ENCODE measurements around the gene AHDC1. TPM values are rescaled to one million over a fixed set of nuclear protein-coding genes. Genes with fewer than 3 reads are reported as not detected.

AHDC1 gene
- total and polyA plus RNA-seq, 2 experiments from 2014 or later: 13.3 to 14.4 TPM

- peaks cover 10% of the 10 kb centered on the region for H3K27me3 ChIP-seq
- no peaks in the 10 kb centered on the region for H3K9me3 ChIP-seq (ENCODE audit: low read depth)
- no peaks in the 10 kb centered on the region for H3K79me2 ChIP-seq
- H2AFZ ChIP-seq: no peak overlapping the region
- TF ChIP-seq CTCF (IDR thresholded peaks at IDR 0.05; ENCODE audit: poor library complexity): no peak
- no peak for TF ChIP-seq EZH2 (IDR thresholded peaks at IDR 0.05; ENCODE audit: borderline replicate concordance)
- TF ChIP-seq EZH2phosphoT487 (IDR thresholded peaks at IDR 0.05; ENCODE audit: low read depth, severe bottlenecking, unreplicated experiment): no peak
- DNase-seq (ENCODE audit: low spot score): no peak
- H3K4me2 ChIP-seq: no peak overlapping the region
- H3K27ac ChIP-seq: no peak overlapping the region
- no peaks in the 10 kb centered on the region for H3K9me2 ChIP-seq (replicated peaks; ENCODE audit: insufficient read depth)
- H3K4me3 ChIP-seq: no peak overlapping the region
- 95% methylated on average over 2 of the region's 2 CpGs for WGBS (ENCODE audit: low lambda C conversion rate, missing lambda C conversion rate)
- H3K36me3 ChIP-seq (replicated peaks; ENCODE audit: insufficient read depth, low read depth): no peaks in the 10 kb centered on the region
- H3K4me1 ChIP-seq (ENCODE audit: insufficient read depth): no peaks in the 10 kb centered on the region
- H4K20me1 ChIP-seq (ENCODE audit: insufficient read depth, poor library complexity, severe bottlenecking): no peaks in the 10 kb centered on the region
Measured at GRCh38 chr1:27638805-27639204, 34.9 kb upstream of the AHDC1 start.

- no peaks in the 10 kb centered on the region for H3K9me2 ChIP-seq (replicated peaks; ENCODE audit: insufficient read depth)
- no peak overlapping the region for H2AFZ ChIP-seq
Measured at GRCh38 chr1:27638047-27638734, 34.2 kb upstream of the AHDC1 start.

DNA sequence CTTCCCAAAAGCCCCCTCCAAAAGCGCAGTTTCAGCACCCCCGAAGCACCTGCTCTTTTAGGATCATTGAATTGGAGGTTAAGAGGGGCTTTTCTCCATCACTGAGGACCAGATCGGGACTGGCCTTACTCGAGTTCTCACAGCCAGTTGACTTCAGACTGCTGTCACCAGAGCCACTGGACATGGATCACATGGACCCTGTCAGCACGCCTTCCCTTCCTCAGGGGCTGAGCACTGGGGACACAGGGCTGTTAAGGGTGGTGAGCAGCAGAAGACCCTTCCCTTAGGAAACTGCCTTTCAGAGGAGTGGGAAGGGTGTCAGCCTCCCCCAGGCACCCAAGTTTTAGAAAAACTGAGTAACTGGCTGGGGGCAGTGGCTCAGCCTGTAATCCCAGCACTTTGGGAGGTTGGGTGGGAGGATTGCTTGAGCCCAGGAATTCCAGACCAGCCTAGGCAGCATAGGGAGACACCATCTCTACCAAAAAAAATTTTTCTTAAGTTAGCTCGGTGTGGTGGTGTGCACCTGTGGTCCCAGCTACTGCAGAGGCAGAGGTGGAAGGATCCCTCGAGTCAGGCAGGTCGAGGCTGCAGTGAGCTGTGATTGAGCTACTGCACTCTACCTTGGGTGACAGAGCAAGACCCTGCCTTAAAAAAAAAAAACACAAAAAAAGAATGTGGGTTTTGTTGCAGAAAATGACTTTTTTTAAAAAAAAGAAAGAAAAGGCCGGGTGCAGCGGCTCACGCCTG, 31.6 kb upstream of the AHDC1 start:
- no peak for DNase-seq (ENCODE audit: low spot score)
- H3K9me2 ChIP-seq (replicated peaks; ENCODE audit: insufficient read depth): no peaks in the 10 kb centered on the region
- no peaks in the 10 kb centered on the region for H3K4me1 ChIP-seq (ENCODE audit: insufficient read depth)
- whole genome bisulfite sequencing (ENCODE audit: low lambda C conversion rate, missing lambda C conversion rate): 90% methylated on average over 11 of the region's 11 CpGs
- peaks cover 20% of the 10 kb centered on the region for H3K27me3 ChIP-seq
- H3K36me3 ChIP-seq (replicated peaks; ENCODE audit: insufficient read depth, low read depth): no peaks in the 10 kb centered on the region
- no peak for TF ChIP-seq EZH2 (IDR thresholded peaks at IDR 0.05; ENCODE audit: borderline replicate concordance)
- TF ChIP-seq EZH2phosphoT487 (IDR thresholded peaks at IDR 0.05; ENCODE audit: low read depth, severe bottlenecking, unreplicated experiment): no peak
- TF ChIP-seq CTCF (IDR thresholded peaks at IDR 0.05; ENCODE audit: poor library complexity): no peak
- H3K4me3 ChIP-seq: no peak overlapping the region
- H3K9me3 ChIP-seq (ENCODE audit: low read depth): no peaks in the 10 kb centered on the region
- H2AFZ ChIP-seq: no peak overlapping the region
- H3K27ac ChIP-seq: no peak overlapping the region
- H3K79me2 ChIP-seq: no peaks in the 10 kb centered on the region
- no peaks in the 10 kb centered on the region for H4K20me1 ChIP-seq (ENCODE audit: insufficient read depth, poor library complexity, severe bottlenecking)
- no peak overlapping the region for H3K4me2 ChIP-seq

More at GRCh38 chr1:27638047-27638734, 34.2 kb upstream of the AHDC1 start:
- Histone ChIP-seq H3K9me3 (ENCODE audit: low read depth) (no peaks in the 10 kb centered on the region), H3K79me2 (no peaks in the 10 kb centered on the region), H3K27me3 (peaks cover 16% of the 10 kb centered on the region), H3K4me3 (no peak overlapping the region), H3K36me3 (replicated peaks; ENCODE audit: insufficient read depth, low read depth) (no peaks in the 10 kb centered on the region), H3K4me2 (no peak overlapping the region), H4K20me1 (ENCODE audit: insufficient read depth, poor library complexity, severe bottlenecking) (no peaks in the 10 kb centered on the region), H3K27ac (no peak overlapping the region), H3K4me1 (ENCODE audit: insufficient read depth) (no peaks in the 10 kb centered on the region)
- WGBS (ENCODE audit: low lambda C conversion rate, missing lambda C conversion rate): 88% methylated on average over 5 of the region's 5 CpGs
- no peak for DNase-seq (ENCODE audit: low spot score)
- TF ChIP-seq EZH2phosphoT487 (IDR thresholded peaks at IDR 0.05; ENCODE audit: low read depth, severe bottlenecking, unreplicated experiment): no peak
- TF ChIP-seq CTCF (IDR thresholded peaks at IDR 0.05; ENCODE audit: poor library complexity): no peak
- no peak for TF ChIP-seq EZH2 (IDR thresholded peaks at IDR 0.05; ENCODE audit: borderline replicate concordance)
